ENCODE results near the gene PTDSS2.
A peak's percentile ranks its signal among the peaks of the same experiment; 100 is the strongest.

PTDSS2 gene

DNA sequence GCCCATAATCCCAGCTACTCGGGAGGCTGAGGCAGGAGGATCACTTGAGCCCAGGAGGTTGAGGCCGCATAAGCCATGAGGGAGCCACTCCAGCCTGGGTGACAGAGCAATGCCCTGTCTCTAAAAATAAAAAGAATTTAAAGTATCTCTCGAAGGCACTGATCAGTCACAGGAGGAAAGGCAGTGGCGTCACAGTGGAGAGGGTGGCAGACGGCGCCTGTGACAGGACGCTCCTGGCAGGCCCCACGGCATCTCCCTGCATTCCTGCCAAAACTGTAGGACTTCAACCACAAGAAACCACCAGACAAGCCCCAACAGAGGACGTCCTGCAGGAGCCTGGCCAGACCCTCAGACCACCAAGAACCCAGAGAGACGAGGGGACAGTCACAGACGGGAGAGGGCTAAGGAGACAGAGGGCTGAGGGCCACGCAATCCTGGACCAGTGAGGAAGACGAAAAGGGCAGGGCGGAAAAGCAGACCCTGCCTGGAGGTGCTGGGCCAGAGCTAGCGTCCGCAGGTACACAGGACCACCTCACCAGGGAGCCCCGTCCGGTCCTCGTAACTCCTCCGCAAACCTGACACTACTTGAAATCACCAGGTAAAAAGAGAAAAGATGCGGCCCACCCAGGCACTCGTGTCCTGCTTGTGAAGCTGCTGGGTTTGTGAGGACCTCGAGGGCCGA, 51.1 kb downstream of the PTDSS2 start:
- TF ChIP-seq JUND (IDR thresholded peaks at IDR 0.05; ENCODE audit: low read depth) = no peak
- in situ Hi-C loops (cut with HindIII; ENCODE audit: low pct_unique_long_range_greater_than_20kb, low sequenced_read_pairs) = no loop called here
- no peak for DNase-seq (ENCODE audit: low read depth in 1 of 2, low spot score in 1 of 2)

DNA sequence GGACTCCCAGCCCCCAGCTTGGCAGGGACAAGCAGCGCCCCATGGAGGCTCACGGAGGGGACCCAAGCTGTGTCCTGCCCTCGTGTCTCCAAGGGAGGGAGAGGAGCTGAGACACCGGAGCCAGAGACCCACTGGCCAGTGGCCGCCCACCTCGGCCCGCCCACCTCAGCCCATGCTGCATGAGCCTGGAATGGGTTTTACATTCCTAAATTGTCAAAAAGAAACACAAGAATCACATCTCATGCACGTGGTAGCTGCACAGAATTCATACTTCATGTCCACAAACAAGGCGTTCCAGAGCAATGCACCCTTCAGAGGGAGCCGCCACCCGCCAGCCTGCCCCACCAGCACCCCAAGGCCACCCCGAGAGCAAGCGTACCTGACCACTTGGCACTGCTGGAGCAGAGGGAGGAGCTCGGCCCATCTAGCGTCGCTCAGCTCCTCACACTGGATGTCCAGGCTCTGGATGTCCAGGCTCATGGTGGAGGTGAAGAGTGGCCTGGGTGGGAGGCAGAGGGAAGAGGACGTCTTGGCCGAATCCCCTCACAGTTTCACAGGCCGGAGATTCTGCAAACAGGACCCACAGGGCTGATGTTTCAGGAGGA, 51.7 kb downstream of the PTDSS2 start:
- no peak for DNase-seq (ENCODE audit: low read depth in 1 of 2, low spot score in 1 of 2)
- no peak for TF ChIP-seq JUND (IDR thresholded peaks at IDR 0.05; ENCODE audit: low read depth)
- in situ Hi-C loops (cut with HindIII; ENCODE audit: low pct_unique_long_range_greater_than_20kb, low sequenced_read_pairs) = no loop called here

DNA sequence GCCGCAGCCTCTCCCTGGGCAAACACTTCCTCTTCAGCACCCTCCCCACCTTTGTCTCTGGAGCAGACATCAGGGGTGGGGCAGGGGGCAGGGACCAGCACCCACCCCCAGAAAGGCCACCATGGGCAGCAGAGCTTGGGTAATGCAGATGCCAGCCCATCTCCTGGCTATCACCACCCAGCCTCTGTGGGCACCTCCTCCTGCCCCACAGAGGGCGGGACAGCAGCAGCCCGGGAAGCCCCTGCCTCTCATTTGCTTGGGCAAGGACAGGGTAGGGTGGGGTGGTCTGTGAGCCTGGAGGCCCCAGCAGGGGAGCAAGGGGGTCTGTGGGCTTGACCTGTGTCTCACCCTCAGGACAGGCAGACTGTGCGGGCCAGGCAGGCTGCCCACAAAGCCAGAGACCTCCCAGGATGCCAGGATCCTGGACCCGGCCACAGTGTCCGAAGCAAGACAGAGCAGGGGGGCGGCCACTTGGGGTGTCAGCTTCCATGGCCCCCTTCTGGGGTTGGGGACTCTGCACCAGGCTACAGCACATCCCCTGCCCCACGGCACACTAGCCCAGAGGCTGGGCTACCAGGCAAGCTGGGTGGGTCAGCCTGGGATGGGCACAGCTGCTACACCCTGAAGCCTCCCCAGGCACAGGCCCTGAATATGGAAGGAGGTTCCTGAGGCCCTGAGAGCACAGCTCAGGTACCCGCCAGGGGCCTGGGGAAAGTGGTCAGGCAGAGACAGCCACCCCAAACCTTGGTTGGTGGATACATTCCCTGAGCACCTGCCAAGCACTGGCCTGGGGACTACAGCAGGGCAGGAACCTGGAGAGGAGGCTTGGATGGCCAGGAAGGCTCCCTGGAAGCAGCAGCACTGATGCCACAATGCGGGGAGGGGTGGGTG, 52.5 kb downstream of the PTDSS2 start:
- in situ Hi-C loops (cut with HindIII; ENCODE audit: low pct_unique_long_range_greater_than_20kb, low sequenced_read_pairs) = no loop called here
- TF ChIP-seq JUND (IDR thresholded peaks at IDR 0.05; ENCODE audit: low read depth) = no peak
- DNase-seq (ENCODE audit: low read depth in 1 of 2, low spot score in 1 of 2) = no peak

DNA sequence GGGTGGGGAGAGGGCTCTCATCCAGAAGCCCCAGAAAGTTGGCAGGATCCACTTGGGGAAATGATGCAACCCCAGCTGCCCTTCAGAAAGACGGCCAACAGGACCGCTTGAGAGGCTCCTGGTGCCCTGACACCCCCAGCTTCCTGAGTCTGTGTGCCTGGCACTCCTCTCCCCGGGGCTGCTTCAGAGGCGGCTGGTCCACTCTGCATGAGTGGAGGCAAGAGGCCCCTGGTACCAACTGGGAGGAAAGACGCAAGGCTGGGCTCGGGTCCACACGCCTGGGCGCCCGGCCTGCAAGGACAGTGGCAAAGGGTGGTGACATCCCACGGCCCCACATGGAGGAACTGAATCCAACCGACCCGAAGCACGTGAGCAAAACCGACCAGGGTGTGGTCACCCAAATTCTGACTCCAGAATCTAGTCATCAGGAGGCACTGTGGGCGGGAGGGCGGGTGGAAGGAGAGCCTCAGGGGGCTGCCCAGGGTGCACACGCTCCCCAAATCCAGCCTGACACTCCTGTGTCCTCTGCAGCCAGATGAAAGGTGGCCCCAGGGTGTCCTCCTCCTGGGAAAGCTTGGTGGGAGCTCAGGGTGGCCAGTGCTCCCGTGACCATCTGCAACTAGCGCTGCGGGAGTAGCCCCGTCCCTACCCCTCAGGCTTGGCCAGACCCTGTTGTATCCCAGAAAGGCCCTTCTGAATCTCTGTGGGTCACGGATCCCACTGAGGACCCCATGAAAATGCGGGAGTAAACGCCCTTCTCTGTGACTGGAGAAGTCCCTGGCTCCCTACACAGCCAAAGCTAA, 53.3 kb downstream of the PTDSS2 start:
- no peak for DNase-seq (ENCODE audit: low read depth in 1 of 2, low spot score in 1 of 2)
- in situ Hi-C loops (cut with HindIII; ENCODE audit: low pct_unique_long_range_greater_than_20kb, low sequenced_read_pairs) = no loop called here
- no peak for TF ChIP-seq JUND (IDR thresholded peaks at IDR 0.05; ENCODE audit: low read depth)

DNA sequence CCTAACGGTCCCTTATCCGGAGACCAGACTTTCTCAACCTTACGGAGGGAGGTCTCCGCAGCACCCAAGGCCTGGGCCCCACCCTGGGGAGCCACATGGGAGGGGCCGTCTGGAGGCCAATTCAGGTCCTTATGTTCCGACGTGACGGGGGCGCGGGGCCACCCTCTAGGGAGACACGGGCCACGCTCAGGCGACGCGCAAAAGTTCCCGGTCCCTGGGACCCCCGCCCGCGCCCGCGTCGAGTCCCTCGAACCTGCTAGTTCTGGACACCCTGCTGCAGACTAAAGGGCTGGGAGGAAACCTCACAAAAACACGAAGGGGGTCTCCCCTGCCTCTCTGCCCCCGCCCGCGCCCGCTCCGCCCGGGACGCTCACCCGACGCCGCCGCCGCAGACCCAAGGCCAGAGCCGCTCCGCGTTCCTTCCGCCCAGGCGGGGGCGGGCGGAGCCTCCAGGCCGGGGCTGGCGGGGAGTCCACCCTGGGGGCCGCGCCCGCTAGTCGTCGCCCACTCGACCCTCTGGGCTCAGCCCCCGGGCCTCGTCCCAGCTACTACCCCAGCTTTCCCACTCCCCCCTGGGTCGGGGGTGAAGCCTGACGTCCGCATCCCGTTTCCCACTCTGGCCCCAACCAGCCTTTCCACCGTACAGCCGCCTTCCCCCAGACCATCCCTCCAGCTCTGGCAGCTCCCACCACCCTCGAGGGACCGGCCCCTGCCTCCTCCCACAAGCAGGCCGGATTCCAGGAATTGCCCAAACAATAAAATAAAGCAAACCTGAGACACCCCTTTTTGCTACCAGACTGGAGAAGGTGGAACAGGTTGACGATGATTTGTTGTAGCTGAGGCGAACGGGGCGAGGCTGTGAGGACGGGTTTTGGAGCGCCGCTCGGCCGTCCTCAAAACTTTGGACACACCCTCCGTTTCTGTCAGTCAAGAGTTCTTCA, 54.2 kb downstream of the PTDSS2 start:
- TF ChIP-seq JUND (IDR thresholded peaks at IDR 0.05; ENCODE audit: low read depth) = no peak
- no peak for DNase-seq (ENCODE audit: low read depth in 1 of 2, low spot score in 1 of 2)
- in situ Hi-C loops (cut with HindIII; ENCODE audit: low pct_unique_long_range_greater_than_20kb, low sequenced_read_pairs) = no loop called here

DNA sequence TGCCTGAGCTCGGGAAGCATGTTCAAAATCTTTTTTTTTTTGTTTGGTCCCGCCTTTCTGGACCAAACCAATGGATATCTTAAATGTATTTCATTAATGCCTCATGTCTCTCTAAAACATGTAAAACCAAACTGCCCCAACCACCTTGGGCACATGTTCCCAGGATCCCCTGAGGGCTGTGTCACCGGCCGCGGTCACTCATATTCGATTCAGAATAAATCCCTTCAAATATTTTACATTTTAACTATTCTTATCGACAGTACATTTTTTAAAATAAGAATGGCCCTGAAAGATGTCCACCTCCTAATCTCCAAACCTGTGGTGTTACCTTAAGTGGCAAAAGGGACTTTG, 54.9 kb downstream of the PTDSS2 start:
- in situ Hi-C loops (cut with HindIII; ENCODE audit: low pct_unique_long_range_greater_than_20kb, low sequenced_read_pairs) = no loop called here
- TF ChIP-seq JUND (IDR thresholded peaks at IDR 0.05; ENCODE audit: low read depth) = no peak
- no peak for DNase-seq (ENCODE audit: low read depth in 1 of 2, low spot score in 1 of 2)

DNA sequence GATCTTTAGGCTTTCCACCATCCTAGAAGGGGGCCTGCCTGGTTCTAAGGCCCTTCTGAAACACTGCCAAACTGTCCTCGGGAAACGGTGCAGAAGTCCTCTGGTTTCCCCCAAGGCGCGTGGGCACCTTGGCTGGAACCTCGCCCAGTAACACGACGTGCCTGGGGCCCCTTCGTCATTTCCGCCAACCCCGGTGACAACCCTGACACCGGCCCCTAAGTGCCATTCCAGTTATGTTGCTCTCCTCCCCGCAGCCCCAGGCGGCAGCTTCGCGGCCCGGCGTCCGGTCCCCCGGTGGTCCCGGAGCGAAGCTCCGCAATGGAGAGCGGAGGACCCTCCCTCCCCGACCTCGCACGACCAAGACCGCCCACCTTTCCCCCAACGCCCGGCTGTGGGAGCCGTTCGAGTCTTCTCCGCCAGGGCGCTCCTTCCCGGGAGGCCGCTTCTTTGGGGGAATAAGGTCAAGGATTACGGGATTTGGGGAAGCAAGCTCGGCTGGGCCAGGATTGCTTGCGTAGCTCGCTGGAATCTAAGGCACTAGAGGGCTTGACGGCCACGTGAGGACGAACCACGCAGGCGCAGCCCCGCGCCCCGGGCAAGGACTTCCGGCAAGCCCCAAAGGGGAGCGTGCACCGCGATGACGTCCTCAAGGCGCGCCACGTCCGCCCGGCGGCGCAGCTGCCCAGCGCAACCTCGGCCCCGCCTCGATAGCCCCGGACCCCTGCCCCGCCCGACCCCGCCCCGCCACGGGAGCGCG, 56.3 kb downstream of the PTDSS2 start:
- TF ChIP-seq JUND (IDR thresholded peaks at IDR 0.05; ENCODE audit: low read depth) = no peak
- DNase-seq (ENCODE audit: low read depth in 1 of 2, low spot score in 1 of 2) = peak; percentile 91 to 95
- in situ Hi-C loops (cut with HindIII; ENCODE audit: low pct_unique_long_range_greater_than_20kb, low sequenced_read_pairs) = no loop called here

DNA sequence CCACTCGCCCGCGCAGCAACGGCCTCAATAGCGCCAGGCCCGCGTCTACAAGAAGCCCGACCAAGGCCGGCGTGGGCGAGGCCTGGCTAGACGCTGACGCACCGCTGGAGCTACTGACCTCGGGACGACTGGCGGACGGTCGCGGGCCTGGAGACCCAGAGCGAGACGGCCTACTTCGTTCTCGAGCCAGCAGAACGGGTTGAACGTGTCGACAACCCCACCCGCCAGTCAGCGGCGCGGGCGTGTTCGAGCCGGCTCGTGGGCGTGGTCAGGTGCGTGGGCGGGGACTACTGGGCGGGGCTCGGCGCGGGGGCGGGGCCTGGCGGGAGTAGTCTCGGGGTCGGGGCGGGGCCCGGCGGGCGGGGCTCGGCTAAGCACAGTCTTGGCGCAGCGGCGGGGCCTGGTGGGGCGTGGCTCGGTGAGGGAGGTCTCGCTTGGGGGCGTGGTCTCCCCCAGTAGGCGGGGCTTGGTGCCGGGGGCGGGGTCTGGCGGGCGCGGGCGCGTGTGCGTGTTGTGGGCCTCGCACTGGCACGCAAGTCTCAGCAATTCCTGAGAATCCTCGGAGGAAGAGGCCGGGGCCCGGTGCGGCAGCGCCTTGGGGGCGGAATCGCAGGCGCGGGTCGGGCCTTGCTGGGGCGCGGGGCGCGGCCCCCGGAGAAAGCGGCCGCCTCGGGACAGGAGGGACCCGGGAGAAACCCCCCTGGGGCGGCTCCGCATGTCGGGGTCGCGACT, 57.1 kb downstream of the PTDSS2 start, which contains the start of gene RNH1:
Gene RNH1, minus strand, starts transcription at position 248 of the 732 bp plus-strand sequence. CDS start 5,080 bp downstream, outside the sequence.
- in situ Hi-C loops (cut with HindIII; ENCODE audit: low pct_unique_long_range_greater_than_20kb, low sequenced_read_pairs) = no loop called here
- no peak for TF ChIP-seq JUND (IDR thresholded peaks at IDR 0.05; ENCODE audit: low read depth)

DNA sequence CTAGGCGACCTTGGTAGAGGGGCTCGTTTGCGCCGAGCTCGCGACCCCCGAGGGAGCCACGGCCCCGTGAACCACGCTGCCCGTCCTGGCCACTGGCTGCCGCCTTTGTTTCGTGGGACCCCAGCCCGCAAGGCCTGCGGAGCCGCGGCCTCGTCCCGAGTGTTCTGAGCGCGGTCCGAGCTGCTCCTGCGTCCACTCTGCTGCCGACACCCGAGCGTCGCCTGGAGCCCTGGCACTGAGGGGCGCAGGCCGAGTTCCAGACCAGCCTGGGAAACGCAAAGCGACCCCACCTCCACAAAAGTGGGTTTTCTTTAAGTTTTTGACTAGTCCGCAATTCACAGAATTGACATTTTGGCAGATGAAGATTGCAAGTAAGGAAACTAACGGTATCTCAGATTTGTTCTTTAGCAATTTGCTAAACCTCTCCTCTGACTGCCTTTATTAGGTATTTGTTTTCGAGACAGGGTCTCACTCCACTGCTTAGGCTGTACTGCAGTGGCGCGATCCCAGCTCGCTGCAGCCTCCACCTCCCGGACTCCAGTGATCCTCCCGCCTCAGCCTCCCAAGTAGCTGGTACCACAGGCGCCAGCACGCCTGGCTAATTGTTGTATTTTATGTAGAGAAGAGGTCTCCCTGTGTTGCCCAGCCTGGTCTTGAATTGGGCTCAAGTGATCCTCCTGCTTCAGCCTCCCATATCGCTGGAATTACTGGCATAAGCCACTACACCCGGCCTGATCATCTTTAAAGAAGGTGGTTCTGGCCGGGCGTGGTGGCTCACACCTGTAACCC, 57.8 kb downstream of the PTDSS2 start:
- in situ Hi-C loops (cut with HindIII; ENCODE audit: low pct_unique_long_range_greater_than_20kb, low sequenced_read_pairs) = no loop called here
- DNase-seq (ENCODE audit: low read depth in 1 of 2, low spot score in 1 of 2) = no peak
- no peak for TF ChIP-seq JUND (IDR thresholded peaks at IDR 0.05; ENCODE audit: low read depth)

More for the DNA sequence above, 57.1 kb downstream of the PTDSS2 start, which contains the start of gene RNH1:
- peak; percentile 77 to 93 for DNase-seq (ENCODE audit: low read depth in 1 of 2, low spot score in 1 of 2)

Data from T47D (cell line).